GM12891 (cell line): ENCODE measurements around the gene PDCL2.

Experiments
- PAX5 ChIP-seq: IDR thresholded peaks from 2 replicates; pipeline ENCODE4 v1.6.1; 2011; ENCODE audit warnings: low read length, moderate library complexity, mild to moderate bottlenecking; ENCODE audit not compliant: insufficient read depth, severe bottlenecking
- POLR2A ChIP-seq: IDR thresholded peaks from 2 replicates; pipeline ENCODE4 v1.6.1; 2011; ENCODE audit warnings: low read depth, low read length, control low read depth
- POLR2AphosphoS5 ChIP-seq: IDR thresholded peaks from 2 replicates; pipeline ENCODE4 v1.6.1; 2011; ENCODE audit warnings: low read depth, low read length, control low read depth

GRCh38 chr4:55545641-55546505, 46.2 kb downstream of the PDCL2 start:
- peak; percentile 50; the same call in 1 of the 2 replicates for TF ChIP-seq POLR2A
- TF ChIP-seq POLR2AphosphoS5, result peak; percentile 74
- TF ChIP-seq PAX5, result no peak
